GM18520 (cell line): ENCODE data around the gene ANKMY2.

ENCODE experiments used
- ATAC-seq: cut with Tn5 transposase; IDR thresholded peaks from one replicate; pipeline ENCODE4 v1.9.1; 2021; ENCODE audit not compliant: unreplicated experiment

ANKMY2 gene

DNA sequence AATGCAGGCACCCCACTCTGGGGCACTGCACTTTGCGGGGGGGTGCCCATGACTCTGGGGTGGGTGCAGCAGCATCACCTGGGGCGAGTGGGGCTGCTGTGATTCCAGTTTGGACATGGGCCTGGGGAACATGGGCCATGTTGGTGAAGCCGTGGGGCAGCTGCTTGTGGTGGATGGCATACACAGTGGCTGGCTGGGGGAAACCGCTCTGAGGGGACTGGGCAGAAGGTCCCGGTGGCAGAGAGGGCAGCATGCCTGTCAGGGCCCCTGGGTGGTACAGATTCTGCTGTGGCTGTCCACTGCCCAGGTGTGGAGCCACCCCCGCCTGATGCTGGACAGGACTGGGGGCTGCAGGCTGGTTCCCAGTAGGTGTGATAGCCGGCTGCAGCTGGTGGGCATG lies 61.7 kb downstream of the ANKMY2 start:
- no peak for ATAC-seq

DNA sequence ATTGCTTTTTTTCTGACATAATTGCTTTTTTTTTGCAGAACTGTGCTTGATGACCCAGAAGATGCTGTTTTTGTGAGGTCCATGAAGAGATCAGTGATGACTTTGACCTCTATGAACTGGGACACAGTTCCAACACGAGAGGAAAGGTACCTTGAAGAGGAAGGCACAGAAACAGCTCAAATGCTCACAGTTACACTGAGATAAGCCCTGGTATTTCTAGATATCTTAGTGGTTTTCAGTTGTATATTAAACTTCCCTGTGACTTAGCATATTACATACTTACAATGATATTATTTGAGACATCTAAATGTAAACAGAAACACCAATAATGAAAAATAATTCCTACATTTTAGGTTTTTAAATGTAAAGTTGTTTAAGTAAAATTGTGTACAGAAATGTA lies 64.3 kb downstream of the ANKMY2 start:
- ATAC-seq = no peak

DNA sequence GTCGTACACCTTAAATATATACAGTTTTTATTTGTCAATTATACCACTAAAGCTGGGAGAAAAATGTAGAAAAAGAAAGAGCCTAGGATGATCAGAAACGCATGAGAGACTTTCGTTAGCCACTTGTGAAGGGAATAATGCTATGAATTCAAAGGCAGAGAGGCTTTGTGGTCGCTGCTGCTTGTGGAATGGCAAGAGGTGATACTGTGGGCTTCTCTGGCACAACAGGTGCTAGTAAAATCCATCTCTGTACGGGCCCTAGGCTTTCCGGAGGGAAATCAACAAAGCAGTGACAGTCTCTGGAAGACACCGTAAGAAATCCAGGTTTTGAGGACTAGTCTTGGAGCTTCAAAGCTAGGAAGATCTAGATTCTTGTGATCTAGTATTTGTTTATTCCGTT lies 66.3 kb downstream of the ANKMY2 start:
- ATAC-seq = no peak

DNA sequence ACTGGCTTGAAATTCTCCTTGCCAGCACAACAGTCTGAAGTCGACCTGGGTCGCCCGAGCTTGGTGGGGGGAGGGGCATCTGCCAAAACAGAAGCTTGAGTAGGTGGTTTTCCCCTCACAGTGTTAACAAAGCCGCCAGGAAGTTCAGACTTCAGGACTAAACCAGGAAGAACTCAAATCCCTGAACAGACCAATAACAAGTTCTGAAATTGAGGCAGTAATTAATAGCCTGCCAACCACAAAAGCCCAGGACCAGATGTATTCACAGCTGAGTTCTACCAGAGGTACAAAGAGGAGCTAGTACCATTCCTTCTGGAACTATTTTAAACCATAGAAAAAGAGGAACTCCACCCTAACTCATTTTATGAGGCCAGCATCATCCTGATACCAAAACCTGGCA lies 73.6 kb downstream of the ANKMY2 start:
- no peak for ATAC-seq

DNA sequence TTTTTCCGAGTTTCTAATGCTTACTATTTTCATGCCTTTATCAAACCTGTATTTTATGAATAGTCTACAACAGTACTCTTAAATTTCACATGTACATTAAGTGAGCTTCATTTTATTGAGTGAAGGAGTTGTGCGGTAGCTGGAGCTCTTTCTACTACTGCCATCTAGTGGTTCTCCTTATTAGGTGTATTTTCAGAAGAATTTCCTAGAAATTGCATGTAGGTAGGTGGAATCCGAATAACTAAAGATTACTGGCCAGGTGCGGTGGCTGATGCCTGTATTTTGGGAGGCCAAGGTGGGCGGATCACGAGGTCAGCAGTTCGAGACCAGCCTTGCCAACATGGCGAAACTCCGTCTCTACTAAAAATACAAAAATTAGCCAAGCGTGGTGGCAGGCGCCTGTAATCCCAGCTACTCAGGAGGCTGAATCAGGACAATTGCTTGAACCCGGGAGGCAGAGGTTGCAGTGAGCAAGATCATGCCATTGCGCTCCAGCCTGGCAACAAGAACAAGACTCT lies 80.6 kb downstream of the ANKMY2 start:
- ATAC-seq = peak; percentile 50

DNA sequence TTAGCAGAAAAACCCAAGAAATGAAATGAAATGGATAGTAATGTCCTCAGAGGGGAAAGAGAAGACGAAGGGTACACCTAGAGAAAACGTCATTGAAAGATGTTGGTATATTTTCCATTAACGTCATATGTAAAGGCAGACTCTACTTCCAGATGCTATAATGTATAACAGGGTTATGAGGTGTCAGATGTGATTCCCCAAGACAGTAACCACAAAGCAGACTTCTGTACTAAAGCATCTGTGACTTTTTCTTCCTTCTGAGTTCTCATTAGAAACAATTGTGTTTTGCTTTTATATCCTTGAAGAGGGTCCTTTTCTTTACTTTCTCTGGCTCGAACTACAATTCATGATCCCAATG lies 81.6 kb downstream of the ANKMY2 start:
- no peak for ATAC-seq

DNA sequence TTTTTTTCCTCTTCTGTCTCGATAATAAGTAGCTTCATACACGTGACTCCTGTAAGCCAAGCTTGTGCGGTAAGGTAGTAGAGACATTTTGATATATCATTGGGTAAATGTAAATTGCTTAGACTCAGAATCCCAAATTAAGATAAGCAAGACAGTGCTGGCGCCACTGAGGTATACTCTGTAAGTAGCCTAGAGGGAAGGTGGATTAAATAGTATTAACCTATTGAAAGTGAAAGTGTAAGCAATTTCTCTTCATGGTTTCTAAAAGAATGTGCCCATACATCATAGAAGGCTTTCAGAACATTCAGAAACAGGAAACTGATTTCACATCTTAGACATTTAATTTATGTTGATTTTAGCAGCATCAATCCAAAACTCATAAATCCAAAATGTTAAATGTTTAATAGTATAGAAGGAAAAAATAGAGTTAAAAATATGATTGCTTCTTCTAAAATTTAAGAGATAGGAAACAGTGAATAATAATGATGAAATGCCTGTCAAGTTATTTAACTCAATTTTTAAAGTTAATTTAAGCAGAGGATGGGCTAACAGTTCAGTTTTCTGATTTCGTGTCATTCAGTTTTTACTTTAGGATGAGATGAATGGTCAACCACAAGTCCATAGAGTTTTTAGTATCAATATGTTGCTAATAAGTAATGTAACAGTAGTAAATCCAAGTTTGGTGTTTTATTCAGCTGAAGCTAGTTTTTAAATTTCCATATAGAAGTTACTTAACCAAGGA lies 82.1 kb downstream of the ANKMY2 start:
- ATAC-seq = peak; percentile 44

DNA sequence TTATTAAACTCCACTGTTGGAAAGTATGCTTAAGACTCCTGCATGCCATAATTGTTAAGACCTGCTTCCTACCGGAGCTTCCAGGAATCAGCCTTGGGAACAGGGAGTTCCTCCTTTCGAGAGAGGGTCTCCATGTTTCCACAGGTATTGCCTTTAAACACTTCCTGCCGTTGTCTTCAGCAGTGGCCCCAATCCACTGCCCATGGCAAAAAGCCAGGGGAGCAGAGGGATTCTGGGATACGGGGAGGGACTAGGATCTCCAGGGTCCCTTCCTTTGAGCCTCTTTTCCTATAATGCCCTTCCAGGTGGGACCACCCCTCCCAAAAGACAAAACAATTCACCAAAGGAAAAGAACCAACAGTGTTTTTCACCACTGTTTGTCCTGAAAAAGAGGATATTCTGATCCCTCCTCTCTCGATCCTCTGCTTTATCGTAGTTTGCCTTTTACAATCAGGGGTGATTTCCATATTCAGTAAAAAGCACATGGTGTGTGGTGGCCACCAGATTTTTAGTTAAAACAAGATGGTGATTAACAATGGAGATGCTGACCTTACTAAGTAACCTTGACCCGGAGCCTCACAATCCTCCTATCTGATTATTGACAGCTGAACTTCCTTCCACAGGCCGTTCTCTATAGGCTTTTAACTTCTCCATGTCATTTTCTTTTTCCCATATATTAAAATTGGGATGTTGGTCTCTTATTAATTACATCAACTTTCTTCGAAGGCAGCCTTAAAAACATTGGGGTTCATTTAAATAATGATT lies 82.9 kb downstream of the ANKMY2 start:
- ATAC-seq = no peak

DNA sequence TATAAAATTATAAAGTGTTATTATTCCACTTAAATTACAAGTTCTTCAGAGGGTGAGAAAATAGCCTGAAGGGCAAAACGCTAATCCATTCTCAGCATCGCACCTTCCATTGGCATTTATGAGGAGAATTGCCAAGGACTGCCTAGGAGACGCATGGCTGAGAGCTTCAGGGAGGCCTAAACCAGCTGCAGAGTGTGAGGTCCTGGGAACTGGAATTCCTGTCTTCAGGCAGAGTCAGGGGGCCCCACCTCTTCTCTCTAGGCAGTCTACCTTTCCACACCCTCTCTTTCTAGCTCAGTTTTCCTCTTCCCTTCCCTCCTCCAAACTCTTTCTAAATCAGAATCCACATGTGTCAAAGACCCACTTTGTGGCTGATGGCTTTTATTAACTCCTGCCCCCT lies 83.6 kb downstream of the ANKMY2 start:
- no peak for ATAC-seq

DNA sequence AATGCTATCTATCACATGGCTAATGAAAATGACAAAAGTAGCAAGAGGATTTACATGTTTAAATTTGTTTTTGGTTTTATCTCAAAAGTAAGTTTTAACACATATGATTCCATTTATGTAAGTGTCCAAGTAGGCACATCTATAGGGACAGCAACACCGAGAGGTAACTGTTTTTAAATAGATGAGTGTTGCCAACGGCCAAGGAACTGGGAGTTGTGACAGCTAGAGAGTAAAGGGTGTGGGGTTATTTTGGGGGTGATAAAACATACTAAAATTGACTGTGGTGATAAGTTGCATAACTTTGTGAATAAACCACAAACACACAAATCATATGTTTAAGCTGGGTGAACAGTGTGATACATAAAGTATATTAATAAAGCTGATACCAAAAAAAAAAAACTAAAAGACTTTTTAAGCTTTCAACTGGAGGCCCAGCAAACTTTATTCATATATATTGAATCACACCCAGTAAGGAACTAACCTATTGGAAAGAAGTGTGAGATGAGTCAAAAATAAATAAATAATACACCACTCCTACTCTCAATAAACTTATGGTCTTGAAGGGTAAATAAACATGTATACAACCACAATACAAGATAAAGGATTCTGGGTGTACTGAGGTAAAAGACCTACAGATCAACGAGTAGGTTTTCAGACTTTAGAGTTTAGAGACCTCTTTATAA lies 85.9 kb downstream of the ANKMY2 start:
- ATAC-seq = no peak

DNA sequence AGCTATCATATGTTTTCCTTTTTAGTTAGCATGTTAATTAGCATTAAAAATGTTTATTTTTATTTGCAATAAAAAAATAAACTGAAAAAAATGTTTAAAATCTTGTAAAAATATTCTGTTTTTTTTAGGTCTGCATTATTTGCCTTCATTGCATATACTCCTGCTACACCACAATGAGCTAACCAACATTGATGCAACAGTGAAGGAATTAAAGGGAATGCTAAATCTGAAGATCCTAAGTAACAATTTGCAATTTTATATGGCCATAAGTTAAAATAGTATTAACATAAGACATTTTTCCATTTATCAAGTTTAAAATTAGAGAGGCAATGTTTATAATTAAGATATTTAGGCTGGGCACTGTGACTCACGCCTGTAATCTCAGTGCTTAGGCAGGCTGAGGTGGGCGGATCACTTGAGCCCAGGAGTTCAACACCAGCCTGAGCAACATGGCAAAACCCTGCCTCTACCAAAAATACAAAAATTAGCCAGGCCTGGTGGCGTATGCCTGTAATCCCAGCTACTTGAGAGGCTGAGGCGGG lies 86.7 kb downstream of the ANKMY2 start:
- ATAC-seq = no peak

DNA sequence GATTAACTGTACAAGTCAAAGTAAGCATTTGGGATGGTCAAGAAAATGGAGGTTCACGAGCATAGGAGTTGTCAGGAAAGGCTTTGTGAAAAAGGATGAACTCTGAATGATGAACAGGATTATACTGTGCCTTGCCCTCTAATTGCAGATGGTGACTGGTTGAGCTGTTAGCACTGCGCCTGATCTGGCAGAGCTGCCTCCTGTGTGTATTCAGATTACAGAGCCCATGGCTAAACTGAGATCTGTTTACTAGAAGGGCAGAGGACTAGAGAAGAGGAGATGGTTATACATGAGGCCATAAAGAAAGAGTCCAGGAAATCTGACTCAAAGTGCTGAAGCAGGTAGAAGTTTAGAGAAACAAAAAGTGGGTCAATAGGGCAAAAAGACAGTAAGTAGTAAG lies 89.2 kb downstream of the ANKMY2 start:
- ATAC-seq = no peak

DNA sequence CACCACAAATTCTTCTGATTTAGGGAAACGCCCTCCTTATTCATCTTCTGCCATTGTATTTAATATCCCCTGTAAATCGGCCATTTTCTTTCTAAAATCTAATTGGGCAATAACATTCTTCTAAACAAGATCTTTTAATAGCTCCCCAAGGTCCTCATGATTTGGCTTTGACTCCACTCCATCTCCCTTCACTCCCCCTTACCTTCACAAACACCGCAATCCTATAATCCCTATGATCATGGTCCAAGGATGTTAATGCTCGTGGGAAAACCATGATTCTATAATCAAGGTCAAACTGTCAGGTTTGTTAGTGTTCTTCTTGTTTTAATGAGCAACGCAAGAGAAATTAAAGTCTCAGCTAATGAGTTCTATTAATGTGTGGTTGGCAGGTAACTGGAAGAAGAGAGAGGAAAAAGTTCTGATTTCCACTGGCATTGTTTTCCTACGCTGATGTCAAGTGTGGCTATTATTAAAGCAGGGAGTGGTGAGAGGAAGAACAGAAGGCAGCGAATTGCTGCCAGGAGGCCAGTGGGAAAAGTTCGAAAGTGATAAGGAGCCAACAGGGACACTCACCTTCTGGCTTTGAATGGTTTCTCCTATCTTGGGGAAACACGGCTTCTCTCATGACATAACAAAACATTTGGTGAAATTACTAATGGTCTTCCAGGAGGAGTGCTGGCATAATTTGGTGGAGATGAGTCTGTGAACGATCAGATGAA lies 90.9 kb downstream of the ANKMY2 start:
- no peak for ATAC-seq

DNA sequence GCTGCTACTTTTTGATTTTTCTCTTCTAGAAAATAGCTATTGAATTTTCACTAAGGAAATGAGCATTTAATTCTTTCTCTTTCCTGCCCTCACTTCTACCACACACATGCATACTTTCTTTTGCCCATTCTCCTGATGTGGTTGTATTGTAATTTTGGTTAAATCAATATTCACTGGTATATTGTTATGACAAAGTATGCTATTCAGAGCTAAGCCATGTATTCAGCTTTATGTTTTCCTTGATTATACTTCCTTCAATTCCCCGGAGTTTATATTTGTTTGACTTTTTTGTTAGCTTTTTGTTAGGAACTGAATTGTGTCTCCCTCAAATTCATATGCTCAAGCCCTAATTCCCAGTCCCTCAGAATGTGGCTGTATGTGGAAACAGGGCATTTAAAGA lies 94.9 kb downstream of the ANKMY2 start:
- ATAC-seq = no peak
